Duodenal mucosa (tissue), 2 donors: ENCODE data around the gene MRPS33.
A peak's percentile ranks its signal among the peaks of the same experiment; 100 is the strongest.
"Not testable (repeated sequence)": the region's sequence is repeated elsewhere in the genome, so short reads cannot be mapped to it uniquely, and the experiment has no call there.

Experiments
- H3K27ac ChIP-seq: one replicate; pipeline ENCODE4 v1.7.0; 2013; ENCODE audit warnings: low read depth, low read length
- H3K27me3 ChIP-seq, 2 donors: one replicate each; pipeline ENCODE4 v1.7.0; 2013; ENCODE audit warnings: low read length in 2 of 2, control low read depth in 1 of 2; ENCODE audit not compliant: insufficient read depth in 2 of 2, control insufficient read depth in 1 of 2
- H3K36me3 ChIP-seq, 2 donors: one replicate each; pipeline ENCODE4 v1.7.0; 2013; ENCODE audit warnings: low read length in 2 of 2, control low read depth in 1 of 2; ENCODE audit not compliant: insufficient read depth in 2 of 2, control insufficient read depth in 1 of 2
- H3K4me1 ChIP-seq, 2 donors: one replicate each; pipeline ENCODE4 v1.7.0; 2013; ENCODE audit warnings: low read length in 2 of 2, control low read depth in 1 of 2; ENCODE audit not compliant: insufficient read depth in 2 of 2, control insufficient read depth in 1 of 2
- H3K4me3 ChIP-seq, 2 donors: one replicate each; pipeline ENCODE4 v1.7.0; 2013; ENCODE audit warnings: low read length in 2 of 2, low read depth in 1 of 2
- H3K9ac ChIP-seq, 2 donors: one replicate each; pipeline ENCODE4 v1.7.0; 2013; ENCODE audit warnings: low read length in 2 of 2, low read depth in 1 of 2
- H3K9me3 ChIP-seq, 2 donors: one replicate each; pipeline ENCODE4 v1.7.0; 2013; ENCODE audit warnings: low read length in 2 of 2, control low read depth in 1 of 2; ENCODE audit not compliant: control insufficient read depth in 1 of 2

The MRPS33 gene

GRCh38 chr7:141038100-141038499 is 23.3 kb upstream of the MRPS33 start:
- H3K4me1 ChIP-seq, H3K4me3 ChIP-seq, H3K9me3 ChIP-seq, H3K27ac ChIP-seq, H3K36me3 ChIP-seq, H3K9ac ChIP-seq, H3K27me3 ChIP-seq: not testable (repeated sequence)

- not testable (repeated sequence) for H3K9ac ChIP-seq, H3K4me3 ChIP-seq, H3K9me3 ChIP-seq, H3K27me3 ChIP-seq, H3K4me1 ChIP-seq, H3K36me3 ChIP-seq, H3K27ac ChIP-seq
Measured at GRCh38 chr7:141032539-141033323, 18.0 kb upstream of the MRPS33 start.

GRCh38 chr7:141028767-141029166 is 14.0 kb upstream of the MRPS33 start:
- Histone ChIP-seq H3K4me1 (no peaks in the 10 kb centered on the region), H3K4me3 (no peak overlapping the region), H3K36me3 (no peaks in the 10 kb centered on the region), H3K27me3 (peaks cover 0 to 3% of the 10 kb centered on the region in 2 donors), H3K27ac (no peak overlapping the region), H3K9ac (no peak overlapping the region), H3K9me3 (peaks cover 6 to 8% of the 10 kb centered on the region in 2 donors)

GRCh38 chr7:141027043-141027442 is 12.3 kb upstream of the MRPS33 start:
- no peak overlapping the region for H3K4me3 ChIP-seq
- no peak overlapping the region for H3K27ac ChIP-seq
- no peak overlapping the region for H3K9ac ChIP-seq
- peaks cover 0 to 3% of the 10 kb centered on the region in 2 donors for H3K27me3 ChIP-seq
- H3K9me3 ChIP-seq: peaks cover 6 to 8% of the 10 kb centered on the region in 2 donors
- no peaks in the 10 kb centered on the region for H3K36me3 ChIP-seq
- no peaks in the 10 kb centered on the region for H3K4me1 ChIP-seq

- Histone ChIP-seq H3K9me3 (peaks cover 6 to 8% of the 10 kb centered on the region in 2 donors), H3K27ac (no peak overlapping the region), H3K9ac (no peak overlapping the region), H3K36me3 (no peaks in the 10 kb centered on the region), H3K4me3 (no peak overlapping the region), H3K27me3 (no peaks in the 10 kb centered on the region), H3K4me1 (no peaks in the 10 kb centered on the region)
Measured at GRCh38 chr7:141024668-141025067, 9.9 kb upstream of the MRPS33 start.

- no peaks in the 10 kb centered on the region for H3K27me3 ChIP-seq
- no peak overlapping the region for H3K27ac ChIP-seq
- no peaks in the 10 kb centered on the region for H3K36me3 ChIP-seq
- H3K4me1 ChIP-seq: no peaks in the 10 kb centered on the region
- no peak overlapping the region for H3K9ac ChIP-seq
- peaks cover 0 to 6% of the 10 kb centered on the region in 2 donors for H3K9me3 ChIP-seq
- H3K4me3 ChIP-seq: no peak overlapping the region
Measured at GRCh38 chr7:141023295-141023694, 8.5 kb upstream of the MRPS33 start.

- Histone ChIP-seq H3K4me1 (peaks cover 17 to 18% of the 10 kb centered on the region in 2 donors), H3K36me3 (no peaks in the 10 kb centered on the region), H3K9me3 (peaks cover 0 to 3% of the 10 kb centered on the region in 2 donors), H3K4me3 (no peak overlapping the region), H3K27ac (no peak overlapping the region), H3K9ac (no peak overlapping the region), H3K27me3 (peaks cover 0 to 4% of the 10 kb centered on the region in 2 donors)
Measured at GRCh38 chr7:141017555-141017954, 2.8 kb upstream of the MRPS33 start.

GRCh38 chr7:141016349-141016748 is 1.6 kb upstream of the MRPS33 start:
- Histone ChIP-seq H3K9me3 (peaks cover 0 to 3% of the 10 kb centered on the region in 2 donors), H3K9ac (no peak overlapping the region), H3K27ac (no peak overlapping the region), H3K4me1 (peaks cover 27 to 29% of the 10 kb centered on the region in 2 donors), H3K36me3 (no peaks in the 10 kb centered on the region), H3K4me3 (no peak overlapping the region), H3K27me3 (peaks cover 0 to 4% of the 10 kb centered on the region in 2 donors)

GRCh38 chr7:141014125-141014523 is 628 bp downstream of the MRPS33 start:
- Histone ChIP-seq H3K4me1 (peaks cover 28 to 30% of the 10 kb centered on the region in 2 donors), H3K27ac (no peak overlapping the region), H3K9ac (peak overlapping the region; percentile 63 to 70), H3K4me3 (peak overlapping the region; percentile 88 to 98), H3K27me3 (peaks cover 0 to 4% of the 10 kb centered on the region in 2 donors), H3K9me3 (peaks cover 0 to 3% of the 10 kb centered on the region in 2 donors), H3K36me3 (peaks cover 4 to 13% of the 10 kb centered on the region in 2 donors)

- H3K4me3 ChIP-seq: peak overlapping the region; percentile 88 to 98
Measured at GRCh38 chr7:141013345-141013715, 1.4 kb downstream of the MRPS33 start.

More at GRCh38 chr7:141013345-141013715, 1.4 kb downstream of the MRPS33 start:
- peaks cover 4 to 16% of the 10 kb centered on the region in 2 donors for H3K36me3 ChIP-seq
- no peak overlapping the region for H3K27ac ChIP-seq
- peaks cover 0 to 4% of the 10 kb centered on the region in 2 donors for H3K27me3 ChIP-seq
- H3K9ac ChIP-seq: peak overlapping the region in 1 of 2 donors; percentile 70
- H3K4me1 ChIP-seq: peaks cover 28 to 30% of the 10 kb centered on the region in 2 donors
- H3K9me3 ChIP-seq: peaks cover 0 to 3% of the 10 kb centered on the region in 2 donors
